ENCODE measurements around the gene ANKRD10.

ANKRD10 gene

GRCh38 chr13:110944968-110945927 lies 30.4 kb upstream of the ANKRD10 start:
- no peak for DNase-seq

DNA sequence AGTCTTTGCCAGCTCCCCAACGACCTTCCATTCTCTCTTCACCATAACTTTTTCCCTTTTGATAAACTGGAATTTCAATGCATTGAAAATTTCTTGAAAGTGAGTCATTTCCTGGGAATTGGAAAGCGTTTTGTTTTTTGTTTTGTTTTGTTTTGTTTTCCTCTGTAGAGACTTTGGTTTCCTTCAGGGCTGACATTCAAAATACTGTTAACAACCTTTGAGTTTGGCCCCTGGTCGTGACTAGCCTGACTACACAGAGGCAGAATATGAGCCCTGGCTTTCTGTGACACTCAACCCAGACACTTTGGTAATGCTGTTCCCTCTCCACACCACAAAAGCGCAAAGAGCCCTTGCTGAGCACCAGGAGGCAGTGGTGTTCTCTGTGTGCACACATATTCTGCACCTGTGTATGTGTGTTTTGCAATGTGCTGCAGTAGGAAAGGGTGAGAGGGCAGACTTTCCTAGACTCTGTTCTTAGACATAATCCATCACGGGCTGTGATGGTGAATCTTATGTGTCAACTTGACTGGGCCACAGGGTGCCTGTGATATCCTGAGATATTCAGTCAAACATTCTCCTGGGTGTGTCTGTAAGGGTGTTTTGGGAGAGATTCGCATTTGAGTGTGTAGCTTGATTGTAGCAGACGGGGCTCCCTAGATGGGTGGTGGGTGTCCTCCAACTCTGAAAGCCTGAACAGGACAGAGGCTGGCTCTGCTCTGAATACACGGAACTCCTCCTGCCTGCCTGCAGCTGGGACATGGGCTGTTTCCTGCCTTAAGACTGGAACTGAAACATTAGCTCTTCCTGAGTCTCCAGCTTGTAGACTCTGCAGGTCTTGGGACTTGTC lies 29.5 kb upstream of the ANKRD10 start:
- DNase-seq: peak; percentile 20 to 67 (median 25)

DNA sequence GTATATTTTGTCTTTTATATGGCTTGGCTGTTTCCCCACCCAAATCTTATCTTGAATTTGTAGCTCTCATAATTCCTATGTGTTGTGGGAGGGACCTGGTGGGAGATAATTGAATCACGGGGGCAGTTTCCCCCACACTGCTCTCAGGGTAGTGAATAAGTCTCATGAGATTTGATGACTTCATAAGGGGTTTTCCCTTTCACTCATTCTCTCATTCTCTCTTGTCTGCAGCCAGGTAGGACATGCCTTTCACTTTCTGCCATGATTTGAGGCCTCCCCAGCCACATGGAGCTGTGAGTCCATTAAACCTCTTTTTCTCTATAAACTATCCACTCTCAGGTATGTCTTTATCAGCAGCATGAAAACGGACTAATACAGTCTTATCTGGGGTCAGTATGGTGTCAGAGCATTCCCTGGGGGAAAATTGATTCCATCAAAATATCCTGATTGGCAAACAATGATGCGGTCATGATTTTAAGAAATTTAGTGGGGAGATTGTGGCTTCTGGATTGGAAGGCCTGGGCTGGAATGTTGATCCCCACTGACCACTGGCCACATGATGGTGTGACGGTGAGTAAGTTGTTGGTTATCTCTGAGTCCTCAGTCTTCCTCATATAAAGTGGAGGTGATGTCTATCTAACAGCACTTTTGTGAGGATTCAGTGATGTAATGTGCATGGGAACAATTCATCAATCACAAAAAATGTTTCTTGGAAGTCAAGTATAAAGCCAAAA lies 27.5 kb upstream of the ANKRD10 start:
- no peak for DNase-seq

GRCh38 chr13:110938662-110939421 lies 24.0 kb upstream of the ANKRD10 start:
- no peak for DNase-seq

GRCh38 chr13:110937511-110938285 lies 22.8 kb upstream of the ANKRD10 start:
- DNase-seq: no peak

DNA sequence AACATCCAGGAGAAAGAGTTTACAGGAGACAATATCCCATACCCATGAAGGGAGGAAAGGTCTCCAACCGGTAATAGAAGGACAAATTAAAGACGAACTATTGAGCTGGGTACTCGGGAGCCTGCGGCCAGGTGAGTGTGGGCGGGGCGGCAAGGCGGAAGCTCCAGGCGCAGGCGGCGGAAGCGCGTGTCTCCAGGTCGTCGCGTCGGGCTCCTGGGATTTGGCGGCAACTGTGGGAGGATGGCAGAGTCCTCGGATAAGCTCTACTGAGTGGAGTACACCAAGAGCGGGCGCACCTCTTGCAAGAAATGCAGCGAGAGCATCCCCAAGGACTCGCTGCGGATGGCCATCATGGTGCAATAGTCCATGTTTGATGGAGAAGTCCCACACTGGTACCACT lies 21.6 kb upstream of the ANKRD10 start:
- DNase-seq: no peak

DNA sequence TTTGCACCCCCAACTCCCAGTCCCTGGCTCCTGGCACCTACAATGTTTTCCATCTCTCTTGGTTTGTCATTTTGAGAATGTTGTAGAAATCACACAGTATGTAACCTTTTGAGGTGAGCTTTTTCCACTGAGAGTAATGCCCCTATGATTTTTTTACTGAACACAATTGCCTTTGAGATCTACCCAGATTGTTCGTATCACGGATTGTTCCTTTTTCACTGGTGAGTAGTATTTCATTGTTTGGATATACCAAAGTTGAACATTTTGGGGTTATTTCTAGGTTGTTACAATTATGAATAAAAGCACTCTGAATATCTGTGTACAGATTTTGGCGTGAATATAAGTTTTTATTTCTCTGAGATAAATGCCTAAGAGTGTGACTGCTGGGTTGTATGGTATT lies 17.7 kb upstream of the ANKRD10 start:
- no peak for DNase-seq

DNA sequence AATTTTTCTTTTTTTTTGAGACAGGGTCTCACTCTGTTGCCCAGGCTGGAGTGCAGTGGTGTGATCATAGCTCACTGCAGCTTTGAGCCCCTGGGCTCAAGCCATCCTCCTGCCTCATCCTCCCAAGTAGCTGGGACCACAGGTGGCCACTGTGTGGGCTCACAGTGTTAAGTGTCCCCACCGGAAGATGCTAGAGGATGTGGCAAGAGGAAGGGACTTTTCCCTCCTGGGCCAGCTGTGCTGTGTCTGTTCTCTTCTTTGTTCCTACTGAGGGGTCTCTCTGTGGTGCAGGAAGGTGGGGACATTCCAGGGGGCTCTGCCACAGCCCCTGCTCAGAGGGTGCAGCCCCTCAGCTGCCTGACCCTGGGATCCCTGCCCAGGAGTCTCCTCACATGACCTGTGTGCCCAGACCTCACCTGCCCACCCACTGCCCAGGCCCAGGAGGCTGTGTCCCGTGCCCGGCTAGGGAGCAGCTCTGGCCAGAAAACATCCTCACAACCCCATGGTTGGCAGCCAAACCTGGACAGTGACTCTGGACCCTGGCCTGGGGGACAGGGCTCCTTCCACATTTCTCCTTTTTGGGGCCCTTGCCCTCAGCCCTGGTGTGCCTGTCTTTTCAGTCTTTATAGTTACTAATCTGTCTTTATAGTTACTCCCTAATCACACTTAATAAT lies 14.4 kb upstream of the ANKRD10 start:
- DNase-seq: no peak

GRCh38 chr13:110925023-110925612 lies 10.2 kb upstream of the ANKRD10 start:
- DNase-seq: peak in 2 of 3 experiments; percentile 5 to 56

DNA sequence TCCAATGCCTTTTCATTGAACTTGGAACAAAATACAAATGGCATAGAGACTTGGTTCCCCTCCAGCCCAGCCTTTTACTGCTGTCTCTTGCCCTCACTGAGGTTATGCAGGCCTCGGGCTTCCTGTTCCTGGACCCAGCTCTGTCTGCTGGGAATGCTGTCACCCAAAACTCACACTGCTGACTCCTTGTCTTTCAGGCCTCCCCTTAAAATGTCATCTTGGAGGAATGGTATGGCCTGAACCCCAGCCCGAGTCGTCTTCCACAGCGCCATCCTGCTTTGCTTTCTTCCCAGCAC lies 9.7 kb upstream of the ANKRD10 start:
- no peak for DNase-seq

- no peak for DNase-seq
These were observed 9.1 kb upstream of the ANKRD10 start for GRCh38 chr13:110923777-110924638.

DNA sequence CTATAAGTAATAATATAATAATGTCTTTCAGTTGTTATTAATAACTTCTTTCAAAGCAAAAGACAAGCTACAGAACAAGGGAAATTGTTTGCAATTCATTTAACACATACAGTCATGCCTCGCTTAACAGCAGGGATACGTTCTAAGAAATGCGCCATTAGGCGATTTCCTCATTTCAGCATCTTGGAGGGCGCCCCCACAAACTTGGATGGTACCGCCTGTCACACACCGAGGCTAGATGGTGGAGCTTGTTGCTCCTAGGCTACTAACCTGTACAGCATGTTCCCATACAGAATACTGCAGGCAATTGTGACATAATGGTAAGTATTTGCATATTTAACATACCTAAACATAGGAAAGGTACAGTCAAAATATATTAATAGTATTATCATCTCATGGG lies 8.2 kb upstream of the ANKRD10 start:
- DNase-seq: no peak

GRCh38 chr13:110922506-110922905 lies 7.6 kb upstream of the ANKRD10 start:
- no peak for DNase-seq

DNA sequence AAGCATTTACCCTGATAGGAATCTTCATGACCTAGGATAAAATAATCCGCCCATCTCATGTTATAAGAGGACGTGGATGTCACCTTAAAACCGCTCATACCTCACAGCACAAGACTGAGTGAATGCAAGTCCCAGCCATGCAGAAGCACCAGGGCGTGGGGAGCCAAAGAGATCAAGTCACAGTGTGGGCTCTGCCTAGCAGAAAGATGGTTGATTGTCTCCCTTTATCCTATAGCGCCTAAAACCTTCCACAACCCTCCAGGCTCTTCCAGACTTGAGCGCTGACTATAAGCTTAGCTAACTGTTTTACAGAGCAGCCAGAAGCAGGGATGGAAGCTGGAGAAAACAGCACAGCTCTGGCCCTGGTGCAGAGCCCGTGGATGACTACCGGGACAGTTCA lies 6.8 kb upstream of the ANKRD10 start:
- DNase-seq: no peak

- DNase-seq: no peak
These were observed 6.3 kb upstream of the ANKRD10 start for GRCh38 chr13:110921209-110921608.

GRCh38 chr13:110920038-110920437 lies 5.2 kb upstream of the ANKRD10 start:
- no peak for DNase-seq

GRCh38 chr13:110916301-110917142 lies 1.7 kb upstream of the ANKRD10 start:
- DNase-seq: peak in 2 of 3 experiments; percentile 9 to 62

DNA sequence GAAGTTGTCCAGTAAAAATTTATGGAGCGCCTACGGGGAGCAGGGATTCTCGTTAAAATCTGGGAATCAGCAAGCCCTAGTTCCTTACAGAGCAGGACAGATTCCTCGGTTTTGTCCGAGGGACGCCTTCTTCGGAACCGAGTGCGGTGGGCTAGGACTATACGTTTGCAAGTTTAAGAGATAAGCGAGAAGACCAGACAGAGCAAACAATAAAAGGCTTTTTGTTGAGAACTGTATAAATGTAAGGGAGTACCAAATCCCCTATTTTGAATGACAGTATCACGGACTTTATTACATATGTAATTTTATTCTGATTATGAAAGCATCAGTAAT lies 971 bp upstream of the ANKRD10 start:
- DNase-seq: no peak
